HEK293T (cell line): ENCODE data around the gene TBX3.

Experiments used
- CTCF ChIA-PET: fragments of 350-600 bp; formaldehyde crosslinking; extraction: SDS; loops from one replicate; lab custom pipeline; 2021; ENCODE audit warnings: antibody characterized with exemption, inconsistent platforms; lab: Yijun Ruan, JAX
- POLR2A ChIA-PET: fragments of 350-600 bp; formaldehyde crosslinking; extraction: SDS; loops from one replicate; lab custom pipeline; 2020; ENCODE audit warnings: antibody characterized with exemption, inconsistent platforms; lab: Yijun Ruan, JAX
- DNase-seq: peaks from one replicate; pipeline ENCODE4 v3.0.0; 2012; ENCODE audit warnings: mixed read lengths; ENCODE audit errors: extremely low spot score
- ARNT ChIP-seq: fragments of 450-650 bp; IDR thresholded peaks from 2 replicates; pipeline ENCODE4 v1.6.1; 2017; ENCODE audit warnings: mild to moderate bottlenecking
- BHLHE40 ChIP-seq: fragments of 450-650 bp; IDR thresholded peaks from 2 replicates; pipeline ENCODE4 v1.6.1; 2016; ENCODE audit warnings: mild to moderate bottlenecking, moderate library complexity, borderline replicate concordance
- CTBP1 ChIP-seq: fragments of 450-650 bp; IDR thresholded peaks from 2 replicates; pipeline ENCODE4 v1.6.1; 2016; ENCODE audit warnings: borderline replicate concordance
- ELF4 ChIP-seq: fragments of 450-650 bp; IDR thresholded peaks from 2 replicates; pipeline ENCODE4 v1.6.1; 2017; ENCODE audit warnings: antibody characterized with exemption
- FOXA1 ChIP-seq: fragments of 450-650 bp; IDR thresholded peaks from 2 replicates; pipeline ENCODE4 v1.6.1; 2016; ENCODE audit warnings: mild to moderate bottlenecking
- FOXK2 ChIP-seq: fragments of 450-650 bp; IDR thresholded peaks from 2 replicates; pipeline ENCODE4 v1.6.1; 2016; ENCODE audit warnings: mild to moderate bottlenecking
- FOXM1 ChIP-seq: fragments of 450-650 bp; IDR thresholded peaks from 2 replicates; pipeline ENCODE4 v1.6.1; 2017; ENCODE audit warnings: mild to moderate bottlenecking, borderline replicate concordance
- HDGF ChIP-seq: fragments of 450-650 bp; IDR thresholded peaks from 2 replicates; pipeline ENCODE4 v1.6.1; 2017; ENCODE audit warnings: antibody characterized with exemption, borderline replicate concordance
- L3MBTL2 ChIP-seq: fragments of 450-650 bp; conservative IDR thresholded peaks from 2 replicates; pipeline ENCODE4 v1.6.1; 2016; ENCODE audit warnings: mild to moderate bottlenecking
- LEF1 ChIP-seq: fragments of 450-650 bp; IDR thresholded peaks from 2 replicates; pipeline ENCODE4 v1.6.1; 2017; ENCODE audit warnings: mild to moderate bottlenecking, borderline replicate concordance
- NFRKB ChIP-seq: fragments of 450-650 bp; IDR thresholded peaks from 2 replicates; pipeline ENCODE4 v1.6.1; 2016; ENCODE audit warnings: mild to moderate bottlenecking, moderate library complexity
- PKNOX1 ChIP-seq: fragments of 450-650 bp; IDR thresholded peaks from 2 replicates; pipeline ENCODE4 v1.6.1; 2016
- SP1 ChIP-seq: fragments of 450-650 bp; IDR thresholded peaks from 2 replicates; pipeline ENCODE4 v1.6.1; 2017
- SUZ12 ChIP-seq: fragments of 450-650 bp; IDR thresholded peaks from 2 replicates; pipeline ENCODE4 v1.6.1; 2016; ENCODE audit warnings: mild to moderate bottlenecking
- TARDBP ChIP-seq: fragments of 450-650 bp; IDR thresholded peaks from 2 replicates; pipeline ENCODE4 v1.6.1; 2016
- ZNF384 ChIP-seq: fragments of 450-650 bp; IDR thresholded peaks from 2 replicates; pipeline ENCODE4 v1.6.1; 2016

Gene TBX3

GRCh38 chr12:114693532-114693931, 9.6 kb upstream of the TBX3 start:
- POLR2A ChIA-PET: interaction anchor here (3.6 kb wide), 1 partner anchor 9 kb away, joined by 21 read pairs; the partner anchor contains the start of gene TBX3

GRCh38 chr12:114693059-114693531, 9.1 kb upstream of the TBX3 start:
- ChIA-PET CTCF (interaction anchor here (1.3 kb wide), 1 partner anchor 11 kb away, joined by 3 read pairs; no protein-coding TSS in a partner anchor), POLR2A (interaction anchor here (3.6 kb wide), 1 partner anchor 9 kb away, joined by 21 read pairs; the partner anchor contains the start of gene TBX3)
- DNase-seq: no peak
- TF ChIP-seq FOXK2: no peak
- TF ChIP-seq ZNF384: no peak
- no peak for TF ChIP-seq SUZ12
- TF ChIP-seq FOXA1: no peak
- no peak for TF ChIP-seq NFRKB

More at GRCh38 chr12:114693532-114693931, 9.6 kb upstream of the TBX3 start:
- no peak for DNase-seq
- TF ChIP-seq TARDBP (no peak), CTBP1 (no peak), SP1 (no peak), HDGF (no peak), PKNOX1 (no peak), ELF4 (no peak), FOXA1 (no peak), BHLHE40 (no peak)
- CTCF ChIA-PET: interaction anchor here (1.3 kb wide), 1 partner anchor 10 kb away, joined by 3 read pairs; no protein-coding TSS in a partner anchor

- ChIA-PET CTCF (no interaction called here), POLR2A (no interaction called here)
- no peak for DNase-seq
- TF ChIP-seq L3MBTL2 (0 out of 2 replicates have a peak, but pooled peaks have one; percentile 31), FOXM1 (no peak), SUZ12 (no peak), SP1 (no peak), BHLHE40 (no peak)
These were observed 8.4 kb upstream of the TBX3 start for GRCh38 chr12:114692186-114693058.

- ChIA-PET CTCF (no interaction called here), POLR2A (no interaction called here)
- no peak for TF ChIP-seq SP1
- TF ChIP-seq BHLHE40: no peak
- TF ChIP-seq ARNT: no peak
- TF ChIP-seq FOXA1: no peak
- TF ChIP-seq CTBP1: no peak
- TF ChIP-seq PKNOX1: no peak
- TF ChIP-seq L3MBTL2: no peak
- TF ChIP-seq SUZ12: no peak
- TF ChIP-seq FOXK2: no peak
- no peak for TF ChIP-seq NFRKB
- TF ChIP-seq TARDBP: no peak
- TF ChIP-seq LEF1: no peak
- TF ChIP-seq HDGF: no peak
- TF ChIP-seq ZNF384: no peak
- TF ChIP-seq ELF4: no peak
- no peak for TF ChIP-seq FOXM1
- DNase-seq: no peak
These were observed 7.8 kb upstream of the TBX3 start for GRCh38 chr12:114691763-114692185.

GRCh38 chr12:114691196-114691595, 7.2 kb upstream of the TBX3 start:
- TF ChIP-seq TARDBP (no peak), ELF4 (no peak), FOXM1 (no peak), CTBP1 (no peak)
- ChIA-PET POLR2A (no interaction called here), CTCF (no interaction called here)
- no peak for DNase-seq

GRCh38 chr12:114690267-114691135, 6.5 kb upstream of the TBX3 start:
- TF ChIP-seq HDGF: no peak
- no peak for TF ChIP-seq BHLHE40
- no peak for TF ChIP-seq L3MBTL2
- no peak for TF ChIP-seq SP1
- no peak for TF ChIP-seq PKNOX1
- TF ChIP-seq ARNT: no peak
- no peak for TF ChIP-seq FOXM1
- TF ChIP-seq ZNF384: no peak
- TF ChIP-seq ELF4: no peak
- TF ChIP-seq TARDBP: no peak
- TF ChIP-seq FOXA1: no peak
- no peak for TF ChIP-seq NFRKB
- no peak for TF ChIP-seq FOXK2
- TF ChIP-seq LEF1: no peak
- no peak for TF ChIP-seq CTBP1
- no peak for TF ChIP-seq SUZ12
- ChIA-PET CTCF (no interaction called here), POLR2A (no interaction called here)
- DNase-seq: no peak
